Stimulated activated CD4-positive, alpha-beta T cell treated with anti-CD3 and anti-CD28 coated beads, Interleukin-1b, Interleukin-23, amount 100 ng/mL, for 4 hours (primary cell): ENCODE data around the gene HSF4.
A peak's percentile ranks its signal among the peaks of the same experiment; 100 is the strongest.

ENCODE experiments used
- DNase-seq, 2 donors: peaks; one replicate each; pipeline ENCODE4 v3.0.0-alpha.2; 2020; ENCODE audit warnings: low read depth in 2 of 2

The HSF4 gene

GRCh38 chr16:67184995-67185650, 20.6 kb downstream of the HSF4 start:
- DNase-seq = peak; percentile 70 to 80

DNA sequence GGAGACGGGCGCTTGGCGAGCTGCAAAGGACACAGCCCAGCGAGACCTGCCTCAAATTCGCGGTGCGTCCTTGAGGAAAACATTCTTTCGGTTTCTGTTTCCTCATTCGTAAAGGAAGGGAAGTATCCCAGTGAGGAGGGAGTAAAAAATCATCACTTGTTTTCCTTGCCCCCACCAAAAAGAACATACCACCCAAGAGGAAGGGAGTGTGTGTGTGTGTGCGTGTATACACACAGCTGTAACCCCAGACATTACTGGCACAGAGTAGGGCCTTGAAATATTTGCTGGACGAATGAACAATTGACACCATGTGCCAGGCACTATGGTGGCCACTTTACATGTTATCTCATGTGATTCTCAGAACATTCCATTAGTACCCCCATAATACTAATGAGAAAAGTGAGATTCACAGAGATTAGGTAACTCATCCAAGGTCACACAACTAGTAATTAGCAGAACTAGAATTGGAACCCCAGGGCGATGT, 21.1 kb downstream of the HSF4 start:
- no peak for DNase-seq

DNA sequence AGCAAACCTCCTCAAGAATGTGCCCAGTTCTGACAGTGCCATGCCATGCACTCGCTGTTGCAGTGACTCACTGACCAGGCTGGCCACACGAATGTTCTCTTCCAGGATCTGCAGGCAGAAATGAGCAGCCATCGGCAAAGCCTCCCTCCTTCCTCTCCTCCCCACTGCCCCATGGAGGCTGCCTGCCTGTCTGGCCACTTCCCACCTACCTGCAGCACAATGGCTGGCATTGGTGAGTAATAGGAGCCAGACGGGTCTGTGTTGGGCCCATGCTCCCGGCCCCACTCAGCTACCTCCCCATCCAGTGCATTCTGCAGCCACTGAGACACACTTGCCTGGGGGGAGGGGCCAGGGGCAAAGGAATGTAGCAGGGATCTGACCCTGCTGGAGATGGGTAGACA, 22.0 kb downstream of the HSF4 start:
- DNase-seq = no peak

DNA sequence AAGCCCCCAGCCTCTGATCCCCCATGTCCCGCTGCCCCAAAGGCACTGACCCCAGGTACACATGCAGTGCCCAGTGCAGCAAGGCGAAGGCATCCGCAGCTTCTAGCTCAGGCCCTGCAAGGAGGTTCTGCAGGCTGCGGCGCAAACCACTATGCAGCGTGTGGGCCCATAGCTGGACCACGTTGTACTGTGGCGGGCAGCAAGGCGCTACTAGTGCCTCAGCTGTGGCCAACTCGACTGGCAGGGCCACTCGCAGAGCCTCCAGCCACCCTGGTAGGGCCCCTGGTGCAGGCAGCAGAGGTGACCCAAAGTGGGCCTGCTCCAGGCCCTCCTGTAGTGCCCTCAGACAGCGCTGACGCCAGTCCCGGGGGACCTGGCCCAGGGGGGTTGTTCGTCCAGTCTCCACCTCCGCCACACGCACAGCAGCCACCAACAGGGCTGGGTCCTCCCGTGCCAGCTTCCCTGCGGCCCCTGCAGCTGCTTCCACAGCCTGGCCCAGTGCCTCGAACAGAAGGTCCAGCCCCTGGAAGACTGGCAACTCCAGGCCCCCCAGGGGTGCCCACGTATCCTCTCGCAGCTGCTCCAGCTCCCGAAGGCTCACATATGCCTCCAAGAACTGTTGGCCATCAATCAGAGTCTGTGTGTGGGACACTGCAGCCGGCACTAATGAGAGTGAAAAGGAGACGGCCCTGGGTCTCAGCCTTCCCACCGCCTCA, 22.8 kb downstream of the HSF4 start:
- no peak for DNase-seq

- DNase-seq = no peak
These were observed 23.8 kb downstream of the HSF4 start for GRCh38 chr16:67188323-67188722.

GRCh38 chr16:67188798-67189197, 24.3 kb downstream of the HSF4 start:
- DNase-seq = no peak

GRCh38 chr16:67190041-67190440, 25.5 kb downstream of the HSF4 start, which contains the start of gene EXOC3L1:
Gene EXOC3L1 (minus strand): TSS chr16:67190136. CDS start chr16:67189676, 460 bp downstream.
- no peak for DNase-seq

GRCh38 chr16:67190448-67191399, 26.2 kb downstream of the HSF4 start:
- DNase-seq = no peak

DNA sequence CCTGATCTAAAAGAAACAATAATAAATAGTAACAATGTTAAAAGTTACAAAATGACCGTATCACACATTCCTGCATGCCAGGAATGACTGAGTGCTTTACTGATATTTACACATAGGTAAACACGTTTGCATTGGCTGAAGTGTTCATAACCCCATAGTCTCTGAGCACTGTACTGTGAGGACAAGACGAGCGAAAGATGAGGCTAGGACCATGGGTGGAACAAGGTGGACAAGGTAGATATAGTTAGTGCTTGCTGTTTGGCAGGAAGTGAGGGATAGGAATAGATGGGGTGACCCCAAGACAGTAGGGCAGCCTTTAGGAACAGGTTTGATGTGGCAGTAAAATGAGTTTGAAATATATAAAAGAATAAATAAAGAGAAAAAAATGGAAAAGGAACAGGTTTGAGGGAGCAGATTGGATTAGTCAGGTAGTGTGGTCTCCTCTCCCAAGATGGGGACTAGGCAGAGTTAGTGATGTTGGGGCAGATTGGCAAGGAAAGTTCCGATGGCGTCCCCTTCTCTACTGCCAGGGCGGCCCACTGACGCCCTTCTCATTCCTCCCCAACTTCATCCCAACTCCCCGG, 27.0 kb downstream of the HSF4 start:
- DNase-seq = no peak

DNA sequence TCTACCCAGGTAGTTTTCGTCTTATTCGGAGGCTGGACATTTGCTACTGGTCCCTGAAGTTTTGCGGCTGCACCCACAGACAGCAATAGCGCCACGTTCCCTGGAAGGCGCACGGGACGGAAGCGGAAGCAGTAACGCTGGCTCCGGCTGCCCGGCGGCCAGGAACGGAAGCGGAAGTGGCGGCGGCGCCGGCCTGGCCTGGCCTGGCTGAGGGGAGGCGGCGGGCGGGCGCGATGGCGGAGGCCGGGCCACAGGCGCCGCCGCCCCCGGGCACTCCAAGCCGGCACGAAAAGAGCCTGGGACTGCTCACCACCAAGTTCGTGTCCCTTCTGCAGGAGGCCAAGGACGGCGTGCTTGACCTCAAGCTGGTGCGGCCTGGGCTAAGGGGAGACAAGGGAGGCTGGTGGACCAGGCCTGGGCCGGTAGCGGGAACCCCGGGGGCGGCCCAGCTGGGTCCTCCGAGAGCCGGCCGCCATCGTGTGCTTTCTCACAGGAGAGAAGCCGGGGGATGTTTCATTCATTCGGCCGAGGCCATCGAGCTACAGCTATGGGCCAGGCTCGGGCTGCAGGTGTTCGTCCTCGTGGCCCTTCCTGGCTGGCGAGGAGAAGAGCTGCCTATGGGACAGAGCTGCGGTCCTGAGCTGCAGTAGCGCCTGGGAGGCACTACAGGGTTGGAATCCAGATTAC, 27.6 kb downstream of the HSF4 start, which contains the start of gene E2F4:
E2F4 (plus strand) TSS at position 161 of the 687 bp plus-strand sequence; CDS start at position 234, 73 bp downstream.
- peak; percentile 77 to 80 for DNase-seq

GRCh38 chr16:67192781-67193361, 28.3 kb downstream of the HSF4 start:
- DNase-seq = no peak

- DNase-seq = no peak
These were observed 29.0 kb downstream of the HSF4 start for GRCh38 chr16:67193536-67193935.

- no peak for DNase-seq
These were observed 29.7 kb downstream of the HSF4 start for GRCh38 chr16:67194260-67194659.

GRCh38 chr16:67195676-67196075, 31.1 kb downstream of the HSF4 start:
- DNase-seq = no peak

DNA sequence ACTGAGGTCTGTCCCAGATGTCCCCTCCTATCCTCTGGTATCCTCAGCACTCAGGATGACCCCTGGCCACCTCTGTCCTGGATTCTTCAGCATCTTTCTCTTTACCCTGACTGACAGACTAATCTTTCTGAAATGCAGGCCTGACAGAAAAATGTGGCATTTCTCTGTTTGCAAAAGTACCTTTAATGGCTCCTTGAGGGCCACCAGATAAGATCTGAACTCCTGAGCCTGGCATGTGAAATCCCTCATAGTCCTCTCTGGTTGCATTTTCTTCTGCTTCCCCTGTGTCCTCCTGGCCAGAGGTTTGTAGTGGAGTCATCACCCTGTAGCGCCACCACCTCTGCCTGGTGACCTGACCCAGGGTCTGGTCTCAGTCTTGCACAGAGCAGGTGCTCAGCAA, 32.3 kb downstream of the HSF4 start:
- no peak for DNase-seq

DNA sequence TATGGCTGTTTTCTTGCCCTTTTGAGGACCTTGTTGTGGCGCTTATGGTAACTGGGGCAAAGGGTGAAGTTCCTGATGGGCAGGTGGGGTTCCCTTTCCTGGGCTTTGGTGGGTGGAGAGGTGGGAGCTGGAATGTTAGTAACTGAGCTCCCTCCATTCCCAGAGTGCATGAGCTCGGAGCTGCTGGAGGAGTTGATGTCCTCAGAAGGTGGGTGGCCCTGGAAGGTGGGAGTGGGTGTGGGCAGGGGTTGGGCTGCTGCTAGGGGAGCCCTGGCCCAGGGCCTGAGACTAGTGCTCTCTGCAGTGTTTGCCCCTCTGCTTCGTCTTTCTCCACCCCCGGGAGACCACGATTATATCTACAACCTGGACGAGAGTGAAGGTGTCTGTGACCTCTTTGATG, 33.2 kb downstream of the HSF4 start:
- DNase-seq = no peak

DNA sequence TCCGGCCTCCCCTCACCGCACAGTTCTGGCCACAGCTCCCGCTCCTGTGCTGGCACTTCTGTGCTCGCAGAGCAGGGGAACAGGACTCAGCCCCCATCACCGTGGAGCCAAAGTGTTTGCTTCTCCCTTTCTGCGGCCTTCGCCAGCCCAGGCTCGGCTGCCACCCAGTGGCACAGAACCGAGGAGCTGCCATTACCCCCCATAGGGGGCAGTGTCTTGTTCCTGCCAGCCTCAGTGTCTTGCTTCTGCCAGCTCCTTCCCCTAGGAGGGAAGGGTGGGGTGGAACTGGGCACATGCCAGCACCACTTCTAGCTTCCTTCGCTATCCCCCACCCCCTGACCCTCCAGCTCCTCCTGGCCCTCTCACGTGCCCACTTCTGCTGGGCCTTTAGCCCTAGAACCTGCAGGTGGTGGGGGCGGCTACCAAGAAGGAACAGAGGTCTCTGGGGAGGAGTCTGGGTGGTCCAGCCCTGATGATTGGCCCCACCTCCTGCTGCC, 33.7 kb downstream of the HSF4 start:
- DNase-seq = no peak

DNA sequence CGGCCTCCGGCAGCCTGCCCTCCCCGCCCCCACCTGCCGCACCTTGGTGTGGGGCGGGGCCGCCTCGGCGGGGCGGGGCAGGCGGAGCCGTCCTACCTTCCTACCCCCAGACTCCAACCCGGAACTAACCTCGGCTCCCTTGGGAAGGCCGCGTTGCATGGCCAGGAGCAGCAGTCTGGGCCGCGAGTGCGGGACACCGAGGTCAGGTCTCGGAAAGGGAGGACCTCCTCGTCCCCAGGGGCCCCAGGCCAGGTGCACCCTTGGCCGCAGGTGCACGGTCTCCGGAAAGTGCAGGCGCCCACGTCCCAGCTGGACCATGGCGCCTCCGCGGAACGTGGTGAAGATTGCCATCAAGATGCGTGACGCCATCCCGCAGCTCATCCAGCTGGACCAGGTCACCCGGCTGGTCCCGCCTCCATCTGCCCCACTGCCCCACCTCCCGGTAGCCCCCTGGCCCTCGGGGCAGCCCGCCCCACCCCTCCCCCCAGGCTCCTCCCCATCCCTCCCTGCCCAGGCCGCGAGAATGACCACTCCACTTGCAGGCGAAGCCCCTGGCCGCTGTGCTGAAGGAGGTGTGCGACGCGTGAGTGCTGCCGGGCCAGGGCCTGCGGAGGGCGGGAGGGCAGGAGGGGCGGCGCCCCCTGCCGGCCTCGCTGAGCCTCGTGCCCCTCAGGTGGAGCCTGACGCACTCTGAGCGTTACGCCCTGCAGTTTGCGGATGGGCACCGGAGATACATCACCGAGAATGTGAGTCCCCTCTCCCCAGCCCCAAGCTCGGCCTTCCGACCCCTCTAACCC, 34.7 kb downstream of the HSF4 start, which contains the start of gene ELMO3:
ELMO3 (plus strand) TSS at position 121 of the 797 bp plus-strand sequence; CDS start at position 317, 196 bp downstream.
- DNase-seq = no peak

GRCh38 chr16:67199808-67200198, 35.3 kb downstream of the HSF4 start:
- no peak for DNase-seq
